Upper lobe of left lung (tissue), 6 donors: ENCODE measurements around the gene ERG. TPM values are rescaled to one million over a fixed set of nuclear protein-coding genes. Genes with fewer than 3 reads are reported as not detected.

Experiments used
- ATAC-seq, 2 donors: fragments of 200-7000 bp; cut with Tn5 transposase; one replicate each; pipeline ENCODE4 v1.9.1; 2022; ENCODE audit warnings: mild to moderate bottlenecking in 2 of 2, moderate library complexity in 2 of 2; ENCODE audit not compliant: low FRiP score in 2 of 2
- DNase-seq, 2 donors: peaks; one replicate each; pipeline ENCODE4 v3.0.0-alpha.2; 2019 to 2020
- H3K27ac ChIP-seq, 4 donors: fragments of 200-600 bp; sonication (generic); one replicate each; pipeline ENCODE4 v1.5.1; 2016 to 2019
- H3K27me3 ChIP-seq, 4 donors: fragments of 200-600 bp; sonication (generic); one replicate each; pipeline ENCODE4 v1.5.1; 2017 to 2019
- H3K36me3 ChIP-seq, 4 donors: fragments of 200-600 bp; sonication (generic); one replicate each; pipeline ENCODE4 v1.5.1; 2016 to 2019
- H3K4me1 ChIP-seq, 4 donors: fragments of 200-600 bp; sonication (generic); one replicate each; pipeline ENCODE4 v1.5.1; 2018 to 2019
- H3K4me3 ChIP-seq, 4 donors: fragments of 200-600 bp; sonication (generic); one replicate each; pipeline ENCODE4 v1.5.1; 2017 to 2019; ENCODE audit warnings: mild to moderate bottlenecking in 2 of 4, moderate library complexity in 1 of 4
- H3K9me3 ChIP-seq, 4 donors: fragments of 200-600 bp; sonication (generic); one replicate each; pipeline ENCODE4 v1.5.1; 2018 to 2019
- EP300 ChIP-seq, 4 donors: sonication (generic); formaldehyde crosslinking; IDR thresholded peaks; one replicate each; pipeline ENCODE4 v1.5.1; 2017; ENCODE audit warnings: antibody characterized with exemption in 4 of 4, control low read depth in 2 of 4
- POLR2A ChIP-seq, 4 donors: fragments of 450-650 bp; IDR thresholded peaks; one replicate each; pipeline ENCODE4 v1.5.1; 2016 to 2017; ENCODE audit warnings: antibody characterized with exemption in 4 of 4, mild to moderate bottlenecking in 2 of 4
- POLR2AphosphoS5 ChIP-seq, 2 donors: sonication (generic); formaldehyde crosslinking; IDR thresholded peaks; one replicate each; pipeline ENCODE4 v1.5.1; 2017; ENCODE audit warnings: antibody characterized with exemption in 2 of 2
- WGBS, 2 donors: methylation state at CpG; one replicate each; pipeline ENCODE4 v1.1.5; 2017 to 2018; 5-methylcytosine and 5-hydroxymethylcytosine counted together
- total RNA-seq, 6 donors: library from RNA; depleted of rRNA in 4 of 6; stranded (reverse); fragments of >200 nt in 4 of 6; gene quantifications; one replicate each; pipeline versions ENCODE4 v1.1.0 to v1.2.1, GENCODE V29; 2016 to 2021
- TF ChIP-seq, protein P1 (sequence below), 6 experiments: fragments of 450-650 bp in 4 of 6; fragments of 200-600 bp in 2 of 6; sonication (generic) in 2 of 6; IDR thresholded peaks; one replicate each; pipeline ENCODE4 v1.5.1; 2016 to 2019; ENCODE audit warnings: antibody characterized with exemption in 6 of 6
- donor health status: DM: no; HTN: no; CAD: no; lungs with moderate emphysema.
- donor health status: DM: no; HTN: yes; CAD: no; lungs with severe emphysema.

Gene ERG
- total RNA-seq, 6 donors from 2014 or later: 14.7 to 38.9 (median 18.1) TPM

DNA sequence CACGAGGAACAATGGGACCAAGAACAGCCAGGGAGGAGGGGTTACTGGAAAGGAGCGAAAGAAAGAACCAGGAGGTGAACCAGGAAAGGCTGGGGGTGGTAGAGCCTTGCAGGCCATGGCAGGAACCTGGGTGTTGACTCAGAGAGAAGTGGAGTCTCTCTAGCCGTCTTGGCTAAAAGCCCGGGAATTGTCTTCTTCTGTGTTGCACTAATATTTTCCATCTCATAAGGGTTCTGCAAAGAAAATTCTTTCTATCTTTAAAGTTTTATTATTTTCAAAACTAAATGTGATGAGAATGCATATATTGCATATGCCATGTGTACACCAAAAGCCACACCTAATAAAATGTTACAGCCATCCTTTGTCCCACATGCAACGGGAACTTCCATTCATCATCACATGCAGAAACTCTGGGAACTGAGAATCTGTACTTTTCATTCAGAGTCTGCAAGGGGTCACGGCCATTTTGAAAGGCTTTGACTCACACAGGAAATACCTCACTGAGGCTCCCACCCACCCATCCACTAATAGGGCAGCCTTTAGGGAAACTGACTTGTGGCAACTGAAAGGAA is 38.0 kb downstream of the ERG start:
- peaks cover 3 to 23% (median 11%) of the 10 kb centered on the region in 4 donors for H3K4me1 ChIP-seq
- no peaks in the 10 kb centered on the region for H3K27me3 ChIP-seq
- peak in 1 of 2 donors; percentile 77 for DNase-seq
- H3K4me3 ChIP-seq: no peak overlapping the region
- ATAC-seq: no peak
- H3K9me3 ChIP-seq: no peaks in the 10 kb centered on the region
- peak overlapping the region; percentile 39 to 61 (median 55) for H3K27ac ChIP-seq
- TF ChIP-seq POLR2AphosphoS5 (IDR thresholded peaks at IDR 0.05) (no peak), POLR2A (IDR thresholded peaks at IDR 0.05) (no peak), EP300 (IDR thresholded peaks at IDR 0.05) (no peak)
- TF ChIP-seq, protein P1, sequence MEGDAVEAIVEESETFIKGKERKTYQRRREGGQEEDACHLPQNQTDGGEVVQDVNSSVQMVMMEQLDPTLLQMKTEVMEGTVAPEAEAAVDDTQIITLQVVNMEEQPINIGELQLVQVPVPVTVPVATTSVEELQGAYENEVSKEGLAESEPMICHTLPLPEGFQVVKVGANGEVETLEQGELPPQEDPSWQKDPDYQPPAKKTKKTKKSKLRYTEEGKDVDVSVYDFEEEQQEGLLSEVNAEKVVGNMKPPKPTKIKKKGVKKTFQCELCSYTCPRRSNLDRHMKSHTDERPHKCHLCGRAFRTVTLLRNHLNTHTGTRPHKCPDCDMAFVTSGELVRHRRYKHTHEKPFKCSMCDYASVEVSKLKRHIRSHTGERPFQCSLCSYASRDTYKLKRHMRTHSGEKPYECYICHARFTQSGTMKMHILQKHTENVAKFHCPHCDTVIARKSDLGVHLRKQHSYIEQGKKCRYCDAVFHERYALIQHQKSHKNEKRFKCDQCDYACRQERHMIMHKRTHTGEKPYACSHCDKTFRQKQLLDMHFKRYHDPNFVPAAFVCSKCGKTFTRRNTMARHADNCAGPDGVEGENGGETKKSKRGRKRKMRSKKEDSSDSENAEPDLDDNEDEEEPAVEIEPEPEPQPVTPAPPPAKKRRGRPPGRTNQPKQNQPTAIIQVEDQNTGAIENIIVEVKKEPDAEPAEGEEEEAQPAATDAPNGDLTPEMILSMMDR (IDR thresholded peaks at IDR 0.05): no peak
- 40 to 48% methylated on average over 6 of the region's 6 CpGs for WGBS, 2 donors
- no peaks in the 10 kb centered on the region for H3K36me3 ChIP-seq

- H3K4me3 ChIP-seq: no peak overlapping the region
- no peaks in the 10 kb centered on the region for H3K27me3 ChIP-seq
- peaks cover 3 to 23% (median 11%) of the 10 kb centered on the region in 4 donors for H3K4me1 ChIP-seq
- WGBS, 2 donors: 95 to 100% methylated on average over 1 of the region's 1 CpG
- ATAC-seq (no peak), DNase-seq (no peak)
- H3K9me3 ChIP-seq: no peaks in the 10 kb centered on the region
- TF ChIP-seq, protein P1 (IDR thresholded peaks at IDR 0.05): no peak
- no peak for TF ChIP-seq EP300 (IDR thresholded peaks at IDR 0.05)
- TF ChIP-seq POLR2AphosphoS5 (IDR thresholded peaks at IDR 0.05): no peak
- no peak for TF ChIP-seq POLR2A (IDR thresholded peaks at IDR 0.05)
- peak overlapping the region in 3 of 4 donors; percentile 25 to 52 (median 30) for H3K27ac ChIP-seq
- no peaks in the 10 kb centered on the region for H3K36me3 ChIP-seq
Measured at GRCh38 chr21:38459490-38459889, 38.8 kb downstream of the ERG start.

DNA sequence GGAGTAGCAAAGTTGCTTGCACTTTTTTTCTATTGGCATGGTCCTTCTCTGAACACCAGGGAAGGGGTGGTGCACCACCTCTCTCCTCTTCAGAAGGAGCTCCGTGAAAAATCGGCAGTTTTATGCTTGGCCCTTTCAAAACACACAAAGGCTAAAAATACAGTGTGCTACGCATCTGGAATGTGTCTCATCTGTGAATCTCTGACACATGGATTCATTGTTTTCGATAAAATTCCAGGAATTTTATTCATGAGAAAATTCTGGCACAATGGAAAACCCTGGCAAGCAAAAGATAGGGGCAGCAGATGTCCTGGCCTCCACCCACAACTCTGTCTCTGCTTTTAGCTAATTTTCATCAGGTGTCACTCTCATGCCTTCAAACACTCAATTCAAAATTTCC is 42.9 kb downstream of the ERG start:
- ATAC-seq (no peak), DNase-seq (no peak)
- WGBS, 2 donors: 71 to 75% methylated on average over 4 of the region's 4 CpGs
- no peak for TF ChIP-seq EP300 (IDR thresholded peaks at IDR 0.05)
- no peak for TF ChIP-seq POLR2AphosphoS5 (IDR thresholded peaks at IDR 0.05)
- TF ChIP-seq POLR2A (IDR thresholded peaks at IDR 0.05): no peak
- TF ChIP-seq, protein P1 (IDR thresholded peaks at IDR 0.05): no peak
- no peaks in the 10 kb centered on the region for H3K9me3 ChIP-seq
- no peak overlapping the region for H3K4me3 ChIP-seq
- peaks cover 0 to 14% (median 8%) of the 10 kb centered on the region in 4 donors for H3K4me1 ChIP-seq
- no peak overlapping the region for H3K27ac ChIP-seq
- no peaks in the 10 kb centered on the region for H3K27me3 ChIP-seq
- no peaks in the 10 kb centered on the region for H3K36me3 ChIP-seq

DNA sequence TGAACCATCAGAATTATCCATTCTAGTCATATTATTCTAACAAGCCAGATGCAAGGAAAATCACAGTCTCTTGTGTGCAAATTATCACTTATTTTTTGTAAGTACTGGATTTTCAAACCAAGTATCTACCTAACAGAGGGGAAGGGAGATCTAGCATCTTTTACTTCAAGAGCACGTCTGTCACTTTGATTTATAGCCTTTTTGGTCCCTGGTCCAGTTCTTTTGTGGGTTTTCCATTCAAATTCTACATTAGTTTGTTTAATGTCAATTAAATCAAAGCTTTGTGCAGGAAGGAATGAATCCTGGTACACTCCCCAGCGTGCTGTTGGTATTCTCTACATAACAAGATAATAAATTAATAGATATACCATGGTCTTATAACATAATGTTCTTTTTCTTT is 43.6 kb downstream of the ERG start:
- TF ChIP-seq, protein P1 (IDR thresholded peaks at IDR 0.05): no peak
- TF ChIP-seq EP300 (IDR thresholded peaks at IDR 0.05): no peak
- TF ChIP-seq POLR2AphosphoS5 (IDR thresholded peaks at IDR 0.05): no peak
- Histone ChIP-seq H3K4me1 (peaks cover 0 to 8% (median 4%) of the 10 kb centered on the region in 4 donors), H3K4me3 (no peak overlapping the region), H3K36me3 (no peaks in the 10 kb centered on the region), H3K27ac (no peak overlapping the region), H3K9me3 (no peaks in the 10 kb centered on the region), H3K27me3 (no peaks in the 10 kb centered on the region)
- no peak for ATAC-seq
- 73 to 86% methylated on average over 2 of the region's 2 CpGs for WGBS, 2 donors
- no peak for DNase-seq

DNA sequence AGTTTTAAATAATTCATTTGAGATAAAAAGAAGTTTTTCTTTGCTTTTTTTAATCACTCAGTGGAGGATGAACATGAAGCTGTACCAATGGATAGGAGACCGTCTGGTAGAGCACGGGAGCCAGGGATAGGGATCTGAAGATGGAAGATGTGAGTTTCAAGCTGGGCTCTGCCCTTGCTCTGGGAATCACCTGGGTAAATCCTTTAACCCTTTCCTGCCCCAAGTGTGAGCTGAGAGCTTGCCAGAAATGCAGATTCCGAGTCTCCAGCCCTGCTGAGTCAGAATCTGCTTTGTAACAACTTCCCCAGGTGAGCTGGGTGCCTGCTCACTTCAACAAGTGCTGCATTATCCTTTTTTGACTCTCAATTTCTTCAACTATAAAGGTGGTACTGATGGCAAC is 44.1 kb downstream of the ERG start:
- no peak for ATAC-seq
- H3K27ac ChIP-seq: no peak overlapping the region
- WGBS, 2 donors: 42 to 54% methylated on average over 3 of the region's 3 CpGs
- TF ChIP-seq, protein P1 (IDR thresholded peaks at IDR 0.05): no peak
- TF ChIP-seq EP300 (IDR thresholded peaks at IDR 0.05): no peak
- no peak for TF ChIP-seq POLR2A (IDR thresholded peaks at IDR 0.05)
- no peaks in the 10 kb centered on the region for H3K36me3 ChIP-seq
- H3K4me3 ChIP-seq: no peak overlapping the region
- H3K9me3 ChIP-seq: no peaks in the 10 kb centered on the region
- H3K27me3 ChIP-seq: no peaks in the 10 kb centered on the region
- H3K4me1 ChIP-seq: peaks cover 0 to 8% (median 3%) of the 10 kb centered on the region in 4 donors
- DNase-seq: no peak
